K562 (cell line): ENCODE measurements around the gene MRPS18B. TPM values are rescaled to one million over a fixed set of nuclear protein-coding genes. Genes with fewer than 3 reads are reported as not detected.

Experiments
- ATF6 ChIP-seq: sonication (generic); formaldehyde crosslinking; IDR thresholded peaks from 2 replicates; pipeline ENCODE4 v1.4.0; 2020; ENCODE audit warnings: mild to moderate bottlenecking, missing genetic modification reagents
- DIDO1 ChIP-seq: fragments of 450-650 bp; IDR thresholded peaks from 2 replicates; pipeline ENCODE4 v1.6.1; 2016; ENCODE audit warnings: low read depth, missing biosample characterization, missing genetic modification characterization
- GABPB1 ChIP-seq: sonication (generic); formaldehyde crosslinking; IDR thresholded peaks from 2 replicates; pipeline ENCODE4 v1.8.0; 2022; ENCODE audit warnings: mild to moderate bottlenecking, missing genetic modification reagents
- GABPB2 ChIP-seq: fragments of 250-450 bp; sonication (Bioruptor Pico); conservative IDR thresholded peaks from 2 replicates; pipeline ENCODE4 v1.5.1; 2021; ENCODE audit warnings: mild to moderate bottlenecking
- MCM5 ChIP-seq: fragments of 450-650 bp; IDR thresholded peaks from 2 replicates; pipeline ENCODE4 v1.6.1; 2016; ENCODE audit warnings: low read depth
- MLLT1 ChIP-seq, 2 experiments: fragments of 450-650 bp; IDR thresholded peaks; 2 replicates each; pipeline ENCODE4 v1.6.1; 2016
- MYC ChIP-seq, 2 experiments: fragments of 250-450 bp in 1 of 2; sonication (Bioruptor Pico) in 1 of 2; IDR thresholded peaks; 2 replicates each; pipeline versions ENCODE4 v1.5.1 to v1.6.1; 2012 to 2021; ENCODE audit warnings: low read depth in 2 of 2, borderline replicate concordance in 1 of 2, improper control_type of control experiment in 1 of 2, low read length in 1 of 2, mild to moderate bottlenecking in 1 of 2, moderate library complexity in 1 of 2
- NR2C1 ChIP-seq, 2 experiments: fragments of 450-650 bp; IDR thresholded peaks; 2 replicates each; pipeline ENCODE4 v1.6.1; 2017; ENCODE audit warnings: mild to moderate bottlenecking in 2 of 2, antibody characterized with exemption in 1 of 2, inconsistent platforms in 1 of 2, missing compliant biosample characterization in 1 of 2, missing genetic modification characterization in 1 of 2
- NUFIP1 ChIP-seq: fragments of 450-650 bp; IDR thresholded peaks from 2 replicates; pipeline ENCODE4 v1.6.1; 2018; ENCODE audit not compliant: partially characterized antibody
- SAP30 ChIP-seq: fragments of 200-600 bp; sonication (generic); IDR thresholded peaks from 2 replicates; pipeline ENCODE4 v1.6.1; 2012; ENCODE audit warnings: borderline replicate concordance, low read depth, mild to moderate bottlenecking, moderate library complexity, low read length, control low read depth, inconsistent platforms; ENCODE audit not compliant: insufficient read depth, poor library complexity, severe bottlenecking
- SIN3B ChIP-seq: fragments of 450-650 bp; IDR thresholded peaks from 2 replicates; pipeline ENCODE4 v1.6.1; 2017; ENCODE audit warnings: low read depth, mild to moderate bottlenecking, moderate library complexity
- TAF1 ChIP-seq: IDR thresholded peaks from 2 replicates; pipeline ENCODE4 v1.6.1; 2011; ENCODE audit warnings: mild to moderate bottlenecking, low read length, moderate library complexity; ENCODE audit not compliant: insufficient read depth, control insufficient read depth, severe bottlenecking; ENCODE audit errors: extremely low read depth
- ZNF174 ChIP-seq: fragments of 250-450 bp; sonication (Bioruptor Pico); IDR thresholded peaks from 2 replicates; pipeline ENCODE4 v1.4.0; 2020; ENCODE audit warnings: mild to moderate bottlenecking
- ZNF354B ChIP-seq: fragments of 250-450 bp; sonication (Bioruptor Pico); IDR thresholded peaks from 2 replicates; pipeline ENCODE4 v1.4.0; 2020
- ZNF695 ChIP-seq: fragments of 450-650 bp; formaldehyde crosslinking; IDR thresholded peaks from 2 replicates; pipeline ENCODE4 v1.4.0; 2020; ENCODE audit warnings: mild to moderate bottlenecking, moderate library complexity
- polyA plus RNA-seq, 8 experiments: library from polyadenylated mRNA; depleted of rRNA in 4 of 8; stranded (reverse) in 5 of 8; unstranded in 3 of 8; fragments of >200 nt; fragmentation: Nextera tagmentation in 2 of 8; fragmentation: Illumina TruSeq in 1 of 8; extraction: Ambion mirVana in 2 of 8; extraction: Trizol in 1 of 8; gene quantifications; 2 replicates each; pipeline versions ENCODE4 v1.2.1 to v1.2.3, GENCODE V29; 2011 to 2014; ENCODE audit warnings: inconsistent platforms in 1 of 8, missing spikeins in 1 of 8
- total RNA-seq, 7 experiments: library from RNA; depleted of rRNA in 6 of 7; stranded (reverse); fragments of >200 nt in 6 of 7; fragmentation: Illumina TruSeq in 2 of 7; extraction: Trizol in 2 of 7; gene quantifications; 2 replicates each; pipeline versions ENCODE4 v1.2.1 to v1.2.3, GENCODE V29; 2011 to 2021; ENCODE audit warnings: low replicate concordance in 1 of 7
- TF ChIP-seq, protein P1 (sequence below): fragments of 450-650 bp; IDR thresholded peaks from 2 replicates; pipeline ENCODE4 v1.6.1; 2016; ENCODE audit warnings: borderline replicate concordance
- TF ChIP-seq, protein P2 (sequence below): fragments of 250-450 bp; sonication (Bioruptor Pico); IDR thresholded peaks from 2 replicates; pipeline ENCODE4 v1.5.0; 2021; ENCODE audit warnings: mild to moderate bottlenecking, moderate library complexity

MRPS18B gene
- total and polyA plus RNA-seq, 9 of the 15 experiments (the other 6 are each of a cell fraction or from before 2014, with no cell fraction given), result 132 to 383 (median 178) TPM

GRCh38 chr6:30617565-30618269 is at the start of gene MRPS18B (continued):
- no peak for TF ChIP-seq NR2C1 (IDR thresholded peaks at IDR 0.05)
- peak; percentile 80 for TF ChIP-seq NR2C1 (tag; IDR thresholded peaks at IDR 0.05)
- TF ChIP-seq ZNF695 (CRISPR knock-in tag), result no peak; the same call in 1 of the 2 replicates
- peak; percentile 99 for TF ChIP-seq TAF1
- no peak for TF ChIP-seq MCM5
- peak; percentile 38; the same call in 1 of the 2 replicates for TF ChIP-seq ZNF174
- TF ChIP-seq, protein P1, sequence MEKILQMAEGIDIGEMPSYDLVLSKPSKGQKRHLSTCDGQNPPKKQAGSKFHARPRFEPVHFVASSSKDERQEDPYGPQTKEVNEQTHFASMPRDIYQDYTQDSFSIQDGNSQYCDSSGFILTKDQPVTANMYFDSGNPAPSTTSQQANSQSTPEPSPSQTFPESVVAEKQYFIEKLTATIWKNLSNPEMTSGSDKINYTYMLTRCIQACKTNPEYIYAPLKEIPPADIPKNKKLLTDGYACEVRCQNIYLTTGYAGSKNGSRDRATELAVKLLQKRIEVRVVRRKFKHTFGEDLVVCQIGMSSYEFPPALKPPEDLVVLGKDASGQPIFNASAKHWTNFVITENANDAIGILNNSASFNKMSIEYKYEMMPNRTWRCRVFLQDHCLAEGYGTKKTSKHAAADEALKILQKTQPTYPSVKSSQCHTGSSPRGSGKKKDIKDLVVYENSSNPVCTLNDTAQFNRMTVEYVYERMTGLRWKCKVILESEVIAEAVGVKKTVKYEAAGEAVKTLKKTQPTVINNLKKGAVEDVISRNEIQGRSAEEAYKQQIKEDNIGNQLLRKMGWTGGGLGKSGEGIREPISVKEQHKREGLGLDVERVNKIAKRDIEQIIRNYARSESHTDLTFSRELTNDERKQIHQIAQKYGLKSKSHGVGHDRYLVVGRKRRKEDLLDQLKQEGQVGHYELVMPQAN, result peak; percentile 100
- TF ChIP-seq MLLT1 (IDR thresholded peaks at IDR 0.05), result peak in 1 of 2 experiments; percentile 34; a peak in 2 of 4 replicates
- no peak for TF ChIP-seq ZNF354B (CRISPR knock-in tag)
- peak; percentile 99 for TF ChIP-seq SAP30
- TF ChIP-seq DIDO1, result no peak; the same call in 1 of the 2 replicates
- TF ChIP-seq GABPB1, result peak; percentile 77
- TF ChIP-seq, protein P2, sequence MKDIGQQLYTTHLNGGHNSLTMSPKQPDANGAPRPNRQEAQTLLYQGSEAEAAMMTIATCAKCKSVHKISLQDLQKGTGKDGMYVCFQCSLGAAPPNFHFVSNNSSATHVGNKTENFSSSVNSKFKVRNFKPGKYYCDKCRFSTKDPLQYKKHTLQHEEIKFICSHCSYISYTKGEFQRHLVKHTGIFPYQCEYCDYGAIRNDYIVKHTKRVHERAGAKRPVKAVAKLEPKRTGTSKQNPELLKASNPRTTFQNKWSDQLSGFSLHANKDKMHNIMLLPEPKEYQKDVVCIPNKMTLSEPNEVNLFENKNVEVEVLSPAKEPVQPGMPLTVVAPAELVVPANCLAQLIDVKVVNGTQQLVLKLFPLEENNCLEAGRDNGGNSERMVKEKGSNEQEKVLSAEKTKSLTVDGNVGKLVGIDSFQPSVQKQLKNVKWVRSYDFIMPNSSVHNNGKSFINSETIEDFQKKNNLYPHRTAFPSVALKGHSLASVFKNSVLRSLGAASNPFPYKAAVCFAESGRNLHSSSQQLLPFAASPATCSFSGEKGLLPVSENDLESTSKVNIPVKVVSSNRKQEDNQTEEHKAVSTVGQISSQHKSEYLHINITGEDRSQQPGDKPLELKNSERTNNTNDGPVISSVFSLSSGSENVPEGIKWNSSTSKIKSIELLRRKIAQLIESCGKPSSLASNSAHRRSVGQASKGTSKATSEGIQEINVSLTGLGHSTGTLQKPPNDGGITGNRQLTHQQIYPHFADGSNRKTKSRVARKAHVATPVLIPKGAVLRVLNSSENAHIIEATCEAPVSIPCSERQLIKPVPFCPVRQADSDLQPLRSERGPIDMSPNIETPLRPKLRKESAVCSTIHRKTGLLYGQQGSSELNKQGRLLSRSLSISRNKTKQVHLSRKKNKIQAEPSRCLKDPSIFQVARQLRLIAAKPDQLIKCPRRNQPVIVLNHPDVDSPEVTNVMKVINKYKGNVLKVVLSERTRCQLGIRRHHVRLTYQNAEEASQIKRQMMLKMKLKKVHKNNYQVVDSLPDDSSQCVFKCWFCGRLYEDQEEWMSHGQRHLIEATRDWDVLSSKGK (CRISPR knock-in tag), result no peak
- no peak for TF ChIP-seq NUFIP1
- TF ChIP-seq MYC (IDR thresholded peaks at IDR 0.05; ENCODE audit: low read depth, low read length), result peak; percentile 94
- TF ChIP-seq MYC (CRISPR knock-in tag; IDR thresholded peaks at IDR 0.05; ENCODE audit: borderline replicate concordance, low read depth), result peak; percentile 95
- peak; percentile 81; the same call in 1 of the 2 replicates for TF ChIP-seq SIN3B
- peak; percentile 76 for TF ChIP-seq ATF6 (CRISPR knock-in tag)
- 0 out of 2 replicates have a peak, but pooled peaks have one; percentile 48 for TF ChIP-seq GABPB2
